Thoracic aorta (tissue), 2 donors: ENCODE data around the gene TXNDC11. TPM values are rescaled to one million over a fixed set of nuclear protein-coding genes. Genes with fewer than 3 reads are reported as not detected.

ENCODE experiments used
- ATAC-seq: fragments of 150-250 bp; one replicate; pipeline ENCODE4 v1.8.0; 2017; ENCODE audit warnings: low read depth; ENCODE audit not compliant: insufficient number of reproducible peaks, low FRiP score
- DNase-seq: peaks from one replicate; pipeline ENCODE4 v3.0.0-alpha.2; 2020; ENCODE audit warnings: low spot score
- H3K27ac ChIP-seq, 2 donors: fragments of 200-600 bp; sonication (generic); 1 replicate in 1 of 2; 2 replicates in 1 of 2; pipeline ENCODE4 v1.5.1; 2016; ENCODE audit warnings: mild to moderate bottlenecking in 2 of 2, moderate library complexity in 2 of 2
- H3K27me3 ChIP-seq: fragments of 200-600 bp; sonication (generic); replicated peaks from 2 replicates; pipeline ENCODE4 v1.6.0; 2016; ENCODE audit warnings: mild to moderate bottlenecking; ENCODE audit not compliant: insufficient read depth
- H3K36me3 ChIP-seq: fragments of 200-600 bp; sonication (generic); one replicate; pipeline ENCODE4 v1.5.1; 2016
- H3K4me1 ChIP-seq, 2 donors: fragments of 200-600 bp; sonication (generic); 1 replicate in 1 of 2; 2 replicates in 1 of 2; pipeline versions ENCODE4 v1.5.1 to v1.6.0; 2016; ENCODE audit warnings: low read depth in 2 of 2, mild to moderate bottlenecking in 1 of 2; ENCODE audit not compliant: control insufficient read depth in 1 of 2
- H3K4me3 ChIP-seq: fragments of 200-600 bp; sonication (generic); 2 replicates; pipeline ENCODE4 v1.5.1; 2016; ENCODE audit warnings: mild to moderate bottlenecking
- H3K9me3 ChIP-seq: fragments of 200-600 bp; sonication (generic); 2 replicates; pipeline ENCODE4 v1.5.1; 2016
- CTCF ChIP-seq: fragments of 200-600 bp; sonication (generic); IDR thresholded peaks from one replicate; pipeline ENCODE4 v1.5.1; 2019; ENCODE audit warnings: antibody characterized with exemption
- total RNA-seq, 2 donors: library from RNA; depleted of rRNA; stranded (reverse); fragments of >200 nt; gene quantifications; one replicate each; pipeline versions ENCODE4 v1.1.0 to v1.2.3, GENCODE V29; 2016

Gene TXNDC11
- total RNA-seq, 2 donors from 2014 or later = 44.5 to 49.4 TPM

GRCh38 chr16:11692171-11692570 lies 50.5 kb downstream of the TXNDC11 start:
- H3K4me1 ChIP-seq = peaks cover 18 to 34% of the 10 kb centered on the region in 2 donors
- no peak overlapping the region for H3K27ac ChIP-seq
- no peaks in the 10 kb centered on the region for H3K9me3 ChIP-seq
- DNase-seq (no peak), ATAC-seq (no peak)
- no peak for TF ChIP-seq CTCF
- H3K36me3 ChIP-seq = peaks cover 24% of the 10 kb centered on the region
- H3K4me3 ChIP-seq = no peak overlapping the region
- no peaks in the 10 kb centered on the region for H3K27me3 ChIP-seq

GRCh38 chr16:11691771-11692170 lies 50.9 kb downstream of the TXNDC11 start:
- Histone ChIP-seq H3K27me3 (no peaks in the 10 kb centered on the region), H3K9me3 (no peaks in the 10 kb centered on the region), H3K4me1 (peaks cover 22 to 38% of the 10 kb centered on the region in 2 donors), H3K27ac (no peak overlapping the region), H3K4me3 (no peak overlapping the region), H3K36me3 (peaks cover 22% of the 10 kb centered on the region)
- no peak for DNase-seq
- no peak for TF ChIP-seq CTCF
- no peak for ATAC-seq

GRCh38 chr16:11691235-11691634 lies 51.4 kb downstream of the TXNDC11 start:
- Histone ChIP-seq H3K27ac (no peak overlapping the region), H3K36me3 (peaks cover 17% of the 10 kb centered on the region), H3K4me1 (peaks cover 26 to 43% of the 10 kb centered on the region in 2 donors), H3K9me3 (no peaks in the 10 kb centered on the region), H3K27me3 (no peaks in the 10 kb centered on the region), H3K4me3 (no peak overlapping the region)
- TF ChIP-seq CTCF = no peak
- ATAC-seq = no peak
- DNase-seq = no peak

- DNase-seq (no peak), ATAC-seq (no peak)
- H3K4me3 ChIP-seq = no peak overlapping the region
- H3K27ac ChIP-seq = peak overlapping the region in 1 of 2 donors; percentile 5
- H3K27me3 ChIP-seq = no peaks in the 10 kb centered on the region
- peaks cover 24% of the 10 kb centered on the region for H3K36me3 ChIP-seq
- TF ChIP-seq CTCF = no peak
- H3K9me3 ChIP-seq = no peaks in the 10 kb centered on the region
- H3K4me1 ChIP-seq = peaks cover 33 to 50% of the 10 kb centered on the region in 2 donors
These were observed 53.4 kb downstream of the TXNDC11 start for GRCh38 chr16:11689031-11689840.

- TF ChIP-seq CTCF = no peak
- no peak for DNase-seq
- H3K27me3 ChIP-seq = no peaks in the 10 kb centered on the region
- H3K4me1 ChIP-seq = peaks cover 33 to 50% of the 10 kb centered on the region in 2 donors
- no peak for ATAC-seq
- peak overlapping the region in 1 of 2 donors; percentile 18 for H3K27ac ChIP-seq
- no peak overlapping the region for H3K4me3 ChIP-seq
- H3K36me3 ChIP-seq = peaks cover 31% of the 10 kb centered on the region
- no peaks in the 10 kb centered on the region for H3K9me3 ChIP-seq
These were observed 54.2 kb downstream of the TXNDC11 start for GRCh38 chr16:11688520-11688886.
